ENCODE data around the gene OBP2A.
"Not testable (repeated sequence)": the region's sequence is repeated elsewhere in the genome, so short reads cannot be mapped to it uniquely, and the experiment has no call there.

The OBP2A gene

DNA sequence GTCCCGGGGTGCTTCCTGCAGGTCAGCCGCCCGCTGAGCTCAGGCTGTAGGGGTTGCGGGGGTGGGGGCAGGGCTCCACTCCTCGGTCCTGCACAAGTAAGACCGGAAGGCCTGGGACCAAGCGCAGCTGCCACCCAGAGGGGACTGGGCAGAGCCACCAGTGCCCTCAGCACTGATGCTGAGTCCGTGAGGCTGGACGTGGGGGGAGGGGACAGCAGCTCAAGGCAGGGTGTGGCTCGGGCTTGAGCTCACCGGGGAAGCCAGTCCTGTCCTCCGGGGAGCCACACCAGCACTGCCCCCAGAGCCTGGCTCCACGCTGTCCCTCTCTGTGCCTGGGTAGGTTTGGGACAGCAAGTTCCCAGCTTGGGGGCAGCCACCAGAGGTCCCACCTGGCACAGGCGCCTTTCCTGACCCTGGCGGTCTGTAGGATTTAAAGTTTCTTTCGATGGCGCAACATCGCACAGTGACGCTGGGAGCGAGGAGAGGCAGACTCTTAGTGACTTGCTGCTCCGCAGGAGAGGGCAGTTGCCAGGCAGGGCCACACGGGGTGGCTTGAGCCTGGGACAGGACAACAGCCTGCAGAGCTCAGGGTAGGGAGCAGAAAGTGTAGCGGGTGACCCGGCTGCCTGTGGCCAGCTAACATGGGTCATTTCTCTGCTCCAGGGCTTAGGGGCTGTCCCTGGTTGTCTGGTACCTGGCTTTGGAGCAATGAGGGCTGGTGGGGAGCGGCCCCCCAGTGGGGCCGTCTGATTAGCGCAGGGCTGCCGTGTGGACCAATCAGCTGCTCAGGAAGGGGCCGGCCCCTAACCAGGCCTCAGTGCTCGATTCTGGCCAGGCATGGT, 19.0 kb upstream of the OBP2A start:
- no peak for DNase-seq

DNA sequence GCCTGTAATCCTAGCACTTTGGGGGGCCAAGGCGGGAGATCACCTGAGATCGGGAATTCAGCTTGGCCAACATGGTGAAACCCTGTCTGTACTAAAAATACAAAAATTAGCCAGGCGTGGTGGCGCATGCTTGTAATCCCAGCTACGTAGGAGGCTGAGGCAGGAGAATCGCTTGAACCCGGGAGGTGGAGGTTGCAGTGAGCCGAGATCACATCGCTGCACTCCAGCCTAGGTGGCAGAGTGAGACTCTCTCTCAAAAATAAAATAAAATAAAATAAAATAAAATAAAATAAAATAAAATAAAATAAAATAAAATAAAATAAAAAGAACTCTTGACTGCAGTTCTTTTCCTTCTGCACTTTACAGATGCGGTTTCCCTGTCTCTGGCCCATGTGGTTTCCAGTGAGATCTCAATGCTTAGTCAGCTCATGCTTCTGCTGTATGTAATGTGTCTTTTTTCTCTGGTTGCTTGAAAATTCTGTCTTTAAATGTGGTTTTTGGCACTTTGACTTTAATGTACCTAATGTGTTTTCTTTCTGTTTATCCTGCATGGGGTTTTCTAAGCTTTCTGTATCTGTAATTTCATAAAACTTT, 17.0 kb upstream of the OBP2A start:
- not testable (repeated sequence) for DNase-seq

DNA sequence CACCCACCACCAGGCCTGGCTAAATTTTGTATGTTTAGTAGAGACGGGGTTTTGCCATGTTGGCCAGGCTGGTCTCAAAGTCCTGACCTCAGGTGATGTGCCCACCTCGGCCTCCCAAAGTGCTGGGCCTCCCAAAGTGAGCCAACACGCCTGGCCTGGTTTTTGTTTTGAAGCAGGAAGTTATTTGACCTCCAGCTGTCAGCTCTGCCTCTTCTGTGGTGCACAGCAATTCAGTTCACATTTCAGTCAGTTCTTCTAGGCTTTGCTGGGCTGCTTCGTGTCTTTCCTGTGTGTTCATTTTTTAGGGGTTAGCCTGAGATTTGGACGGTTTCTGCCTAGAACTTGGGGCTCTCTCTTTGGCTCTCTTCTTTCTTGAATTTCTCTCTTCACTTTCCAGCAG, 15.8 kb upstream of the OBP2A start:
- no peak for DNase-seq

DNA sequence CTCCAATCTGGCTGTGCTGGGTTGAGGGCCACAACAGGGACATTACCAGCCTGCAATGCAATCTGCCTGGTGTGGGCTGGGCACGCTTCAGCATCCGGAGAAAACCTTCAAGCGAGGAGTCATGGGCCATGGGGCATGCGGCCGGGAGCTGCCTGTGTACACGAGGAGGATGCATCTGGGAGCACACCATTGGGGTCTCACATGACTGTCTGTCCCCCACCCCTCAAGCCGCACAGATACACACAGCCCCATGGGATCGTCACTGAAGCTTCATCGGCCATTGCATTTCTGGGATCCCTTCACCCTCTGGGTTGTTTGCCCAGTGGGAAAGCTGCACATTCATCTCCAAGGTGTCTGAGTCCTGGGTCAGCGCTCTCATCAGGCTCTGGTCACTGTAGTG, 14.8 kb upstream of the OBP2A start:
- DNase-seq = no peak

DNA sequence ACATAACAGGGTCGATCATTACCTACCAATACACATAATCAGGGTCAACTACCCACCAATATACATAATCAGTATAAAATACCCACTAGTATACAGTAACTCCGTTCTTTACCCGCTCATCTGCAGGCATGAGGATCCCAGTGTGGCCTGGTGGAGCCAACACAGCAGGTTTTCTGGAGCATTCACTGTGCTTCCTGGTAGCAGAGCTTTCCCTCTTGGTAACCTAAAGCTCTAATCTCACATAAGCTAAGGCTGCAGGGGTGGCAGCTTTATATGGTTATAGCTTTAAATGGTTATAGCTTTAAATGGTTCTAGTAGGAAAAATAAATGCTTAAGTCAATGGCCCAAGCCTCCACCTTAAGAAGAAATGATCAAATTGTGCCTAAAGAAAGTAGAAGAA, 12.8 kb upstream of the OBP2A start:
- DNase-seq = no peak

DNA sequence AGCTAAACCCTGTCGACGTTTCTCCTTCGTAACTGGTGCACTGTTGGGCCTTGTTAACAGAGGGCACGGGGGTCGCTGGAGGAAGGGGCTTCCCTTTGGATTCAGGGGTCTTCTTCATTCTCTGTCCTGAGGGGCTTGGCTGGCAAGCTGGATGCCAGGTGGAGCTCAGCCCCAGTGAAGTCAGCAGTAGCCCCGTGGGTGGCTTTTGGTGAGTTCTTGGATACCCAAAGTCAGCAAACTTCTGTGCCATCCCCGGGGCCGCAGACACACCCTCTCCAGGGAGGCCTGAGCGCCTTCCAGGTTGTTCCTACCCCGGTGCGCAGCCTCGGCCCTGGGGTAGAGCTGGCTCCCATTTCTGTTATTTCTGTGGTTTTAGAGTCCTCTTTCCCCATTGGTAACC, 12.3 kb upstream of the OBP2A start:
- DNase-seq = no peak

DNA sequence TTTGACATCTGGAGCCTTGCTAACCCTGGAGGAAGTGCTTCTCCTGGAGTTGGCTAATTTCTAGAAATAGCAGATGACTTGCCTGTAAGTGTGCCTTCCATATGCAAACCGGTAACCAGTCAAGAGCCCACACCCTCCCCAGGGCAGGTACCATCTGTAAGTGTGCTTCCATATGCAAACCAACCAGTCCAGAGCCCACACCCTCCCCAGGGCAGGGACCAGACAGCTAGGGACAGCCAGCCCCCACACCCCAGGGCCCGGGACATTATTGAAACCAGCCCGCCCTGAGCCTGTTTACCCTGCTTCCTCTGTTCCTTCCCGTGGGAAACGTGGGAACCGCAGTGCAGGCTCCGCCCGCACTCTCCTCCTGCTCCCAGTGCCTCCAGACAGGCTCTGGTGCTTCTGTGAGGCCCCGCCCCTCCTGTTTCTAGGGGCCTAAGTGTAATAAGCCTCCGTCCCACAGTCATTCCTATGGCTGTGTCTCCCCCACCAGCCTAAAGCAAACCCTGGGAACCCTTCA, 11.7 kb upstream of the OBP2A start:
- DNase-seq = not testable (repeated sequence)

DNA sequence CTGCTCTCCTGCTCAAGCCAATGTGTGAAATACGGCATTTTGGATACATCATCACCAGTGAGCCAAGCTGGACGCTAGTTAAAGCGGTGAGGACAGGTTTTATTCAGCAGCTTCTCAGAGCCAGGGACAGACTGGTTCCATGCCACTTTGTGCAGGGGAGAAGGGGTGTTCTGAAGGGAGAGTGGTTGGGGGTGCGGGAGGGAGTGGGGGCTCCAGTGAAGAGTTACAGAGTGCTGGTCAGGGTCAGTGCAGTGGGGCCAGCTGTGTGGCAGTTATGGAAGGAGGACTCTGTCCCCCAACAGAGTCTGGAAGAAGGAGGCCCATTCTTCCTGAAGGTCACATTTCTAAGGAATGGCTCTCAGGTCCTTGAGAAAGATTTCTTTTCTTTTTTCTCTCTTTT, 11.1 kb upstream of the OBP2A start:
- not testable (repeated sequence) for DNase-seq

DNA sequence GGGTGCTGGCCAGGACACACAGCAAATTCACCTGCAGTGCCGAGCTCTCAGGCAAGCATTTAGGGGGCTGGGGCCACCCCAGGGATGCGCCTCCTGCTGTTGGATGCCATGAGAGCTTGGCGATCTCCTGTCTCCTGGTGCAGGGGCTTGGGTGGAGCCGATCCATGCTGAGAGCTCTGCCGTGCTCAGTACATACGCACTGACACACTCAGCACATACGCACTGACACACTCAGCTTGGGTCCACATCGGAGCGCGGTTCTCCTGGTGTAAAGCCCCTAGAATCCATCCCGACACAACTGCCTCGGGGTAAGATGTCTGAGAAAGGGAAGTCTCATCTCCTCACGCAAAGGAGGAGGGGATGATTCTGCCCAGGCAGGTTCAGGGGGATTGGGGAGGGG, 10.3 kb upstream of the OBP2A start:
- not testable (repeated sequence) for DNase-seq

DNA sequence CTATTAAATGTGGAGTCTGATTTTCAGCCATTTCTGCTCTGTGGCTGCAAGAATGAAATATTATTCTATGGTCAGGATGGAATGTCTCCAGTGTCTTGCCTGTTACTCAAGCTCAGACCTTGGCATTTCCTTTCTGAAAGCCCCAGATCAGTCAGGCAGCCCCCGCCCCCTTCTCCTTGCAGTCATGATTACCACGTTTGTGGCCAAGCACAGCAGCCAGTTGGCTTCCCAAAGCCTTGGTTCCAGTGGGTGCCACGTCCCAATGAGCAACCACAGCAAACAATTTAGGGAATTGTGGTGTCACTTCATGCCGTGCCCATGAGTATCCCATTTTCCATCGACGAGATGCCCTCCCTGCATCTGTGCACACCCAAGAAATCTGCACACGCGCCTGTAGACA, 9.7 kb upstream of the OBP2A start:
- no peak for DNase-seq

DNA sequence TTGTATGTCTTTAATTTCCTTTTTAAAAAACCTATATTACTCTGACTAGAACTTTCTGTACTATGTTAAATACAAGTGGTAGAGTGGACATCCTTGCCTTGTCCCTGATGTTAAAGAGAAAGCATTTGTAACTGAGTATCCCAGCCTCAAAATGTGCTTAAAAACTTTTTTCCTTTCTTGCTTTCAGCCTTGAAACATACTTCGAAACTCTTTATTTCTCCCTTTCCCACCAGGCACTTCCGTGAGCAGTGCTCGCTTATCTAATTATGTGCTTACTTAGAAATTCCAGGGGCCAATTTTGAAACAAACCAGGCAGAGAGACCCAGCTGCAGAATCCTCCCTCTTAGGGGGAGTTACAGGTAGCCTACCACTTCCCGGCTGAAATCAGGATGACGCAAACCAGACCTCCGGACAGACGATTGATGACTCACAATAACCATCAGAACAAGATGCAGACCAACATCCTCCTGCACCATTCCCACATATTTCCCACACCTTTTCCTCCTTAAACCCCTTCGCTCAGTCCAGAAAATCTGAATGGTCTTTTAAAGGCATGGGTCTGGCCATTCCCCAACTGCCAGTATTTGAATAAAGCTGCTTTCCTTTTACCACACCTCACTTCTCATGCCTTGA, 2.5 kb upstream of the OBP2A start:
- DNase-seq = not testable (repeated sequence)

DNA sequence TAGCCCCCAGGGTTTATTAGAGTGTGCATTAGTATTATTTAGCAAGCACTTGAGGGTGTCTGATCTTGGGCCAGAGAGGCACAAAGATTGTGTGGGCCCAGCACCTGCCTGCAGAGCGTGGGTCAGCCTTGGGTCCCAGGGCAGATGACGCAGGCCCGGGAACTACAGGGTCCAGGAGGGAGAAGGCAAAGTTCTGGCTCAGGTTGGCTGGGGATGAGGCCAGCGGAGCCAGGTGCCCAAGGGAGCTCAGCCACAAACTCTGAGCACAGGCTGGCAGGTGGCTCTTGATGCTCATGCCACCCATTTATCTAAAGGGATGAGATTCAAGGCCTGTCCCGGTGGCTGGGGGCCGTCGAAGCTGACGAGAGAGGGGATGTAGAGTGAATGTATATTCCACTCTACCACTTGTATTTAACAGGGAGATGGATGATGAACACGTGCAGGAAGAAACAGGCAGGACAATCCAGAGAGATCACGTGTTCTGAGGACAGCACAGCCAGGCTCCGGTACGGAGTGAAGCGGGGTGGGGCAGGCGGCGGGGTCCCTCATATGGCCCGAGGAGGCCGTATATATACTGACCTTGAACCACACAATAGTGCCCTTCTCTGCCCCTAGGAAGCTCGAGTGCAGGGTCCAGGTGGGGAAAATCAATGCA, 818 bp upstream of the OBP2A start:
- no peak for DNase-seq

DNA sequence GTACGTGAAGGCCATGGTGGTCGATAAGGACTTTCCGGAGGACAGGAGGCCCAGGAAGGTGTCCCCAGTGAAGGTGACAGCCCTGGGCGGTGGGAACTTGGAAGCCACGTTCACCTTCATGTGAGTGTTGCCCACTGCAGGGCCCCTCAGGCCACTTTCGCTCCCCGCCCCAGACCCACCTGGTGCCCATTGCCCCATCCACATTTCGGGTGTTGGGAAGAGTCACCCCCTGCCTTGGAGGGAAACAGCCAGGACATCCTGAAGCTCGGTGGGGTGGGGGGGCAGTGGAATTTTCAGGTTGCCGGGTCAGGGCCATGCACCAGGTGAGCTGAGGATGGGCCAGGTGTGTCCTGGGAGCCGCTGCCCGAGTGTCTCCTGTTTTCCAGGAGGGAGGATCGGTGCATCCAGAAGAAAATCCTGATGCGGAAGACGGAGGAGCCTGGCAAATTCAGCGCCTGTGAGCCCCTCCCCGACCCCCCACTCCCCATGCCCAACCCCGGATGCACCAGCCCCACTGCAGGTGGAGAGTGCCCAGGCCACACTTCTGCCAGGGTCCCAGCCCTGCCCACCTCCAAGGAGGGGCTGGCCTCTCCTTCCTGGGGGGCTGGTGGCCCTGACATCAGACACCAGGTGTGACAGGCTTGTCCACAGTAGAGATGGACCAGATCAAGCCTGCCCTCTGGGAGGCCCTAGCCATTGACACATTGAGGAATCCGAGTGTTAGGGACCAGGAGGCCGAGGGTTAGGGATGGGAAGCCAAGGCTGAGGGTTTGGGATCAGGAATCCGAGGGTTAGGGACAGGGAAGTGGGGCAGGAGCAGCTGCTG, 1.1 kb downstream of the OBP2A start:
- not testable (repeated sequence) for DNase-seq

DNA sequence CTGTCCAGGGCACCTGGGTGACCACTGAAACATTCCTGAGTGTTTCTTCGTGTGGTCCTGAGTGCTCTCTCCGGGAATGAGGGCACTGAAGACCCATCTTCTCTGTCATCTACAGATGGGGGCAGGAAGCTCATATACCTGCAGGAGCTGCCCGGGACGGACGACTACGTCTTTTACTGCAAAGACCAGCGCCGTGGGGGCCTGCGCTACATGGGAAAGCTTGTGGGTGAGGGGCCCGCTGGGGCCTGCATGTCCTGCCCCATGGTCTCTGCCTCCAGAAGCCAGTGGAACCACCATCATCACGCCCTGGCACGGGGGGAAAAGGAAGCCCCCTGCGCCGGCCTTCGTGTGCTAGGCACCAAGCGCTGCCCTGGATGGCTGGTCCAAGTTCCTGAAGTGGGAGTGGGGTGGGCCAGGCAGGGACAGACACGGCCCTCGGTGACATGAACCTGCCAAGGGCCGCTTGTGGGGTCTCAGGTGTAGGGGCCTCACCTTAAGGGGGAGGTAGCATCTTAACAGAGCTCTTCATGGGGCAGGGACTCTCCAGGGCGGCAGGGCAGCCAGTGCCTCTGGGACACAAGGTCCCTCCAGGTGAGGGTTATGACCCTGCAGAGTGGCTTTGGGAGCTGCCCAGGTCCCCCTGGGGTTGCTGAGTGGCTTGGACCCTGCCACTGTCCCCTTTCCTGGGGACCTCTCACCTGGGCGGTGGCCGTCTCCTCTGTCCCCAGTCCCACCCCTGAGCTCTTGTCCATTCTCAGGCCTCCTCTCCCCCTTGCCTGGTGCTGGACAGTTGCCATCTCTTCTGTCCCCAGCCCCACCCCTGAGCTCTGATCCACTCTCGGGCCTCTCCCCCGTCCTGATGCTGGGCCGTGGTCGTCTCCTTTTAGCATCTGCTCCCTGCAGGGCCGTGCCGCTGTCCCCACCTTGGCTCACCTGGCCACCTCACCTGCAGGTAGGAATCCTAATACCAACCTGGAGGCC, 2.1 kb downstream of the OBP2A start:
- DNase-seq = no peak

DNA sequence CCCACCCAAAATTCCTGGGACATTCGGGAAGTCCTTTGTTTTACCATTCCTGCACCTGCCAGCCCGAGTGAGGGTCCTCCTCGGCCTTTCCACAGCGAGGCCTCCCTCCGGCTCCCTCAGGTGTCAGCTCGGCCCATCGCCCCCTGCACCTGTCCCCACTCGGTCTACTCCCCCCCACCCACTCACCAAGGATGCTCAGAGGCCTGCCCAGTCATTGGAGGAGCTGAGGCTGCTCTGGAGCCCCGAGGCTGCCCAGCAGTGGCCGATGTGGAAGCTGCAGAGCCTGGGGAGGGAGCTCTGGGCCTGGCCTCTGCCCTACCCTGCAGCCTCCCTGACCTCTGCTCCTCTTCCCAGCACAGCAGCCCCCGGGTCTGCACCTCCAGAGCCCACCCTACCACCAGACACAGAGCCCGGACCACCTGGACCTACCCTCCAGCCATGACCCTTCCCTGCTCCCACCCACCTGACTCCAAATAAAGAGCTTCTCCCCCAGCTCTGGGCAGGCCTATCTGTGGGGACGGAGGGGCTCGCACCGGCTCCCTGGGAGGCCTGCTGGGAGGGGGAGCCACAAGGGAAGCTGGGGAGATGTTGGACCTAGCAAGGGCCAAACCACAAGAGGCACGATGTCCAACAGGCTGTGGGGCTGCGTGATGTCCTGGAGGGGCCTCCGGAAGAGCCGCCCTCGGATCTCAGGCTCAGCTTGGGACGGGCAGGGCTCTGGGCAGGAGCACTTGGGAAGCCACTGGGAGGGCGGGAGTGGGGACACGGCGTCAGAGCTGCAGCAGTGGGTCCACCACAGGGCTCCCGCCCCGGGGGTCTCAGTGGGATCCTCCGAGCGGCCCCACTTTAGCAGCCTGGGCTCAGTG, 3.8 kb downstream of the OBP2A start:
- DNase-seq = not testable (repeated sequence)

DNA sequence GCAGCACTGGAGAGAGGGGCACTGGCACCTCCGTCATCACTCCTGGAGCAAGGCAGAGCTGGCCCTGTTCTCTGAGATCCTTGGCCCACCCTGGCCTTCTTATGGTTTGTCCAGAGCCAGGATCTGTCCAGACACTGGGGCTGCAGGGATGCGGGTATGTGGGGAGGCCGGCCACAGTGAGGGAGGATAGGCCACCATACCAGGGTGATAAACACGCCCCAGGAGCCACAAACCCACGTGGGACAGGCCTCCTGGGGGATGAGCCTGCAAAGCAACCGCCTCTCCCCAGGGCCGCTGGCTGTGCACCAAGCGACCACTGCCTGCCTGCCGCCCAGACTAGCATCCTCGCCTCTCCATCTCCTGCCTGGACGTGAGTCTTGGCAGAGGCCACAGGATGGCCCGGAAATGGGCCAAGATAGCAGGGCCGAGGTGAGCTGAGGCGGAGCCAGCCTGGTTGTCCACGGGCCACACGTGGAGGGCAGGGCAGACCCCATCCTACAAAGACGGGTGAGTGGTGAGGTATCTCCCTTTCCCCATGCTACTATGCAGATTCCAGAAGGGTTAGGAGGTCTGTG, 4.5 kb downstream of the OBP2A start:
- no peak for DNase-seq

DNA sequence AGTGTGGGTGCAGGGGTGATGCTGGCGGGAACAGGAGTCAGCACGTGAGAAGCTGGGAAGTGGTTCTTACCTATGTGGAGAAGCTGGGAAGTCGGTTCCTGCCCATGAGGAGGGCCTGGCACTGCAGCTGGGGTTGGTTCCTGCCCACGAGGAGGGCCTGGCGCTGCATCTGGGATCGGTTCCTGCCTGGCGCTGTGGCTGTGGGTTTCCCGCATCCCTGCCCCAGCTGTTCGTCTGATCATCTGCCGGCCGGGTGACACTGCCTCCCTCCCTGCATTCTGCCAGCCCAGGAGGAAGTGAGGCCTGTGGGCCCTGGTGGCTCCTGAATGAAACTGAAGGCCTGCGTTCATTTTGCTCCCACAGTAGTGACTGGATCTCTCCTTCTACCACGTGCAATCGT, 5.1 kb downstream of the OBP2A start:
- no peak for DNase-seq

DNA sequence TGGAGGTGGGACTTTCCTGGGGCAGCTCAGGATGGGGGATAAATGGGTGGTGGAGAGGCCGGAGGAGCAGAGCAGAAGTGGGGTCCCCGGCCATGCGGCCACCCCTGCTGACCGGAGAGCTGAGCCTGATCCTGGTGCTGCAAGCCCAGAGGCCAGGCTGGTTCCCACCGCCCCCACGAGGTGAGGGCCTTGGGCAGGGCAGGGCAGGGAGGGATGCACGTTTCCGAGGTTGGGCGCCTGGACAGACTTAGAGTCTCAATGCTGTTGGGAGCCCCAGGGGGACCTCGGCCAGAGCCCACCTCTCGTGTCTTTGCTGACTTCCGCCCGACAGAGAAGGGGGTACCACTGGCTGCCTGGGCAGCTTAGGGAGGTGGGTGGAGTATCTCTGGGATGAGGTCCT, 5.5 kb downstream of the OBP2A start:
- no peak for DNase-seq

DNA sequence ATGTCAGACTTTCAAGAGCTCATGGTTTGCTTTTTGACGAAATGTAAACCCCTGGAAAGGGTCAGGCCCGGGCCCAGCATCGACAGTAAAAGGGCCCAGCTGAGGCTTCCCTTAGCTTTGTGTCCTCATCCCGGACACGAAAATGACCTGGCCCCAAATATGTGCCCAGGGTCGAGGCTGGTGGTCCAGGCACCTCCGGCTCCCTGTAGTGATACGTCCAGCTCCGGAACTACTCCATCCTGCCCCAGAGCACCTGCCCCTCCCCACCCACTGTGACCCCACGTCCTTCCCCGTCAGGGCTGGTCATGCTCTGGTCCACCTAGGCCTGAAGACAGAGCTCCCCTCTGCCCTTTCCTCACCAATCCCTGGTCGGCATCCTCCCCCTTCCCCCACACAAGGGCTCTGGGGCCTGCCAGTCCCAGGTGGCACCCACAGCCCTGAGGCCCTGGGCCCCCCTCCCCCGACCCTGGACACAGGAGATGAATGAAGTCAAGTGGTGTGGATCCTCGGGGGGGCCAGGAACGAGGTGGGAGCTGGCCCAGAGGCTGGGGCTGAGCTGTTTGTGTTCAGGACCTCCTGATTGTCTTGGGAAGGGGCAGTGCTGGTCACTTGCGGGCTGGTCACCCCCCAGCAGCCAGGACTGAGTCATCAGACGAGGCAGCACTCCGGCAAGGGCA, 6.2 kb downstream of the OBP2A start:
- DNase-seq = no peak
